Spleen (tissue), 11 donors: ENCODE data around the gene CELA2B. TPM values are rescaled to one million over a fixed set of nuclear protein-coding genes. Genes with fewer than 3 reads are reported as not detected.
A peak's percentile ranks its signal among the peaks of the same experiment; 100 is the strongest.
"Not testable (repeated sequence)": the region's sequence is repeated elsewhere in the genome, so short reads cannot be mapped to it uniquely, and the experiment has no call there.

ENCODE experiments used
- DNase-seq: peaks from one replicate; pipeline ENCODE4 v3.0.0-alpha.2; 2020
- H3K27ac ChIP-seq, 8 donors: fragments of 200-600 bp; sonication (generic) in 7 of 8; 1 replicate in 4 of 8; 2 replicates in 4 of 8; pipeline versions ENCODE4 v1.5.0 to v1.8.0; 2016 to 2021; ENCODE audit warnings: inconsistent platforms in 4 of 8, mild to moderate bottlenecking in 4 of 8, moderate library complexity in 1 of 8
- H3K27me3 ChIP-seq, 7 donors: fragments of 200-600 bp; sonication (generic) in 6 of 7; replicated peaks in 1 of 7; 1 replicate in 4 of 7; 2 replicates in 3 of 7; pipeline versions ENCODE4 v1.5.0 to v1.8.0; 2016 to 2021; ENCODE audit warnings: inconsistent platforms in 3 of 7, mild to moderate bottlenecking in 1 of 7
- H3K36me3 ChIP-seq, 6 donors: fragments of 200-600 bp; sonication (generic) in 5 of 6; 1 replicate in 4 of 6; 2 replicates in 2 of 6; pipeline versions ENCODE4 v1.5.0 to v1.8.0; 2016 to 2021; ENCODE audit warnings: inconsistent platforms in 2 of 6
- H3K4me1 ChIP-seq, 6 donors: fragments of 200-600 bp; sonication (generic) in 5 of 6; 1 replicate in 3 of 6; 2 replicates in 3 of 6; pipeline versions ENCODE4 v1.5.0 to v1.8.0; 2016 to 2021; ENCODE audit warnings: inconsistent platforms in 3 of 6
- H3K4me3 ChIP-seq, 8 donors: fragments of 200-600 bp; sonication (generic) in 7 of 8; 1 replicate in 4 of 8; 2 replicates in 4 of 8; pipeline versions ENCODE4 v1.5.0 to v1.8.0; 2016 to 2021; ENCODE audit warnings: inconsistent platforms in 4 of 8, mild to moderate bottlenecking in 4 of 8, moderate library complexity in 2 of 8
- H3K9me3 ChIP-seq, 8 donors: fragments of 200-600 bp; sonication (generic) in 7 of 8; 1 replicate in 4 of 8; 2 replicates in 4 of 8; pipeline versions ENCODE4 v1.5.0 to v1.8.0; 2016 to 2021; ENCODE audit warnings: inconsistent platforms in 4 of 8
- POLR2A ChIP-seq, 3 donors: fragments of 450-650 bp; IDR thresholded peaks; one replicate each; pipeline ENCODE4 v1.5.1; 2017; ENCODE audit warnings: antibody characterized with exemption in 3 of 3, mild to moderate bottlenecking in 1 of 3
- POLR2AphosphoS5 ChIP-seq, 3 donors: sonication (generic); formaldehyde crosslinking; IDR thresholded peaks; one replicate each; pipeline ENCODE4 v1.5.1; 2017; ENCODE audit warnings: antibody characterized with exemption in 3 of 3
- WGBS, 5 donors: extraction: QIAGEN DNeasy Blood & Tissue Kit in 3 of 5; methylation state at CpG; one replicate each; pipeline versions ENCODE4 v1.1.5 to v1.1.7; 2013 to 2018; 5-methylcytosine and 5-hydroxymethylcytosine counted together
- intact Hi-C: fragments of 100-400 bp; cut with DNase I; formaldehyde crosslinking; loops from one replicate; pipeline ENCODE4 v1.15.0; 2023; ENCODE audit warnings: low total_unique reads
- polyA plus RNA-seq, 3 donors: library from polyadenylated mRNA; stranded (reverse); fragments of 200-250 nt; gene quantifications; one replicate each; pipeline ENCODE4 v1.2.1, GENCODE V29; 2013
- total RNA-seq, 7 donors: library from RNA; depleted of rRNA in 3 of 7; stranded (reverse); fragments of >200 nt in 3 of 7; fragmentation: NEBNext Ultra II Directional in 4 of 7; extraction: Animal tissue kit (Norgen Biotek cat#: 25700) in 4 of 7; gene quantifications; one replicate each; pipeline versions ENCODE4 v1.1.0 to v1.2.1, GENCODE V29; 2016 to 2021
- TF ChIP-seq, protein P1 (sequence below), 11 experiments: fragments of 200-600 bp in 7 of 11; fragments of 450-650 bp in 4 of 11; sonication (generic) in 4 of 11; IDR thresholded peaks in 8 of 11; conservative IDR thresholded peaks in 3 of 11; 1 replicate in 7 of 11; 2 replicates in 4 of 11; pipeline versions ENCODE4 v1.4.0 to v1.8.0; 2016 to 2021; ENCODE audit warnings: antibody characterized with exemption in 11 of 11, inconsistent platforms in 4 of 11, mild to moderate bottlenecking in 1 of 11
- donor health status: healthy with polysubstance abuse.
- donor health status: DM: no; HTN: no; CAD: no; lungs with moderate emphysema.
- donor health status: DM: no; HTN: no; CAD: no.
- donor health status: Bipolar disorder and iron deficiency.
- donor health status: healthy.
- donor health status: DM: no; HTN: no; CAD: no.
- donor health status: DM: yes; HTN: yes; CAD: no.

Gene CELA2B
- total and polyA plus RNA-seq, 10 donors, result 0.14 TPM; not detected in 9

- H3K27ac ChIP-seq, result no peak overlapping the region
- intact Hi-C loops, result no loop called here
Observed at GRCh38 chr1:15432324-15432723, 43.6 kb upstream of the CELA2B start.

DNA sequence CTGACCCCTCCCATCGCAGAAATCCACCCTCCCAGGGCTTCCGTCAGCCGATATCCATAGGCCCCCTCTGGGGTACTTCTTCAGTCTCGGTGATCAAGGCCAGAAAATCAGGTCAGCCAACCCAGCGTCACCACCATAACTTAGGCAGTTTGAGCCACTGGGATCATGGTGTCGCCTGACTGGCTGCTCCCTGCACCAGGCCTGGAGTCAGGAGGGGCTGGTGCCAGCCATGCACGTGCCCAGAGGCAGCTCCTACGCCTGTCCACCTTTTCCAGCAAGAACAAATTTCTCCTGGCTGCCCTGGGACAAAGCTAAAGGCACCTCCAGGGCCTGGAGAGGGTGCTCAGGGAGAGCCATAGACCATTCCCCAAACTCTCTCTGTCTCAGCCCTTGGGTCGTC is 42.4 kb upstream of the CELA2B start:
- Histone ChIP-seq H3K36me3 (peaks cover 0 to 38% (median 20%) of the 10 kb centered on the region in 6 donors), H3K27ac (no peak overlapping the region), H3K4me3 (no peak overlapping the region), H3K4me1 (peaks cover 0 to 54% (median 13%) of the 10 kb centered on the region in 6 donors), H3K9me3 (no peaks in the 10 kb centered on the region), H3K27me3 (no peaks in the 10 kb centered on the region)
- no peak for DNase-seq
- TF ChIP-seq, protein P1, sequence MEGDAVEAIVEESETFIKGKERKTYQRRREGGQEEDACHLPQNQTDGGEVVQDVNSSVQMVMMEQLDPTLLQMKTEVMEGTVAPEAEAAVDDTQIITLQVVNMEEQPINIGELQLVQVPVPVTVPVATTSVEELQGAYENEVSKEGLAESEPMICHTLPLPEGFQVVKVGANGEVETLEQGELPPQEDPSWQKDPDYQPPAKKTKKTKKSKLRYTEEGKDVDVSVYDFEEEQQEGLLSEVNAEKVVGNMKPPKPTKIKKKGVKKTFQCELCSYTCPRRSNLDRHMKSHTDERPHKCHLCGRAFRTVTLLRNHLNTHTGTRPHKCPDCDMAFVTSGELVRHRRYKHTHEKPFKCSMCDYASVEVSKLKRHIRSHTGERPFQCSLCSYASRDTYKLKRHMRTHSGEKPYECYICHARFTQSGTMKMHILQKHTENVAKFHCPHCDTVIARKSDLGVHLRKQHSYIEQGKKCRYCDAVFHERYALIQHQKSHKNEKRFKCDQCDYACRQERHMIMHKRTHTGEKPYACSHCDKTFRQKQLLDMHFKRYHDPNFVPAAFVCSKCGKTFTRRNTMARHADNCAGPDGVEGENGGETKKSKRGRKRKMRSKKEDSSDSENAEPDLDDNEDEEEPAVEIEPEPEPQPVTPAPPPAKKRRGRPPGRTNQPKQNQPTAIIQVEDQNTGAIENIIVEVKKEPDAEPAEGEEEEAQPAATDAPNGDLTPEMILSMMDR (IDR thresholded peaks at IDR 0.05 in 8 of 11, conservative IDR thresholded peaks at IDR 0.05 in 3 of 11), result no peak
- TF ChIP-seq POLR2AphosphoS5 (IDR thresholded peaks at IDR 0.05), result peak; percentile 43 to 77 (median 45)
- intact Hi-C loops, result no loop called here
- 87 to 95% (median 90%) methylated on average over 9 of the region's 9 CpGs for WGBS, 5 donors

More at GRCh38 chr1:15432324-15432723, 43.6 kb upstream of the CELA2B start:
- no peaks in the 10 kb centered on the region for H3K27me3 ChIP-seq
- 76 to 89% (median 82%) methylated on average over 9 of the region's 9 CpGs for WGBS, 5 donors
- TF ChIP-seq POLR2AphosphoS5 (IDR thresholded peaks at IDR 0.05) (peak in 2 of 3 donors; percentile 14 to 65), POLR2A (IDR thresholded peaks at IDR 0.05) (no peak)
- H3K36me3 ChIP-seq, result peaks cover 0 to 50% (median 32%) of the 10 kb centered on the region in 6 donors
- H3K4me3 ChIP-seq, result no peak overlapping the region
- DNase-seq, result no peak
- H3K4me1 ChIP-seq, result peaks cover 2 to 65% (median 19%) of the 10 kb centered on the region in 6 donors
- no peaks in the 10 kb centered on the region for H3K9me3 ChIP-seq

GRCh38 chr1:15434739-15435138 is 41.2 kb upstream of the CELA2B start:
- H3K9me3 ChIP-seq, DNase-seq, intact Hi-C loops, H3K27me3 ChIP-seq, H3K4me3 ChIP-seq: not testable (repeated sequence)
- Histone ChIP-seq H3K36me3 (peaks cover 0 to 26% (median 7%) of the 10 kb centered on the region in 6 donors), H3K4me1 (peaks cover 0 to 42% (median 11%) of the 10 kb centered on the region in 6 donors), H3K27ac (peak overlapping the region in 2 of 8 donors; percentile 55 to 57)
- TF ChIP-seq POLR2AphosphoS5 (IDR thresholded peaks at IDR 0.05), result peak in 2 of 3 donors; percentile 11 to 29
- 28 to 59% (median 48%) methylated on average over 8 of the region's 8 CpGs for WGBS, 5 donors

GRCh38 chr1:15435239-15436077 is 40.4 kb upstream of the CELA2B start:
- 90 to 96% (median 94%) methylated on average over 17 of the region's 17 CpGs for WGBS, 5 donors
- peaks cover 0 to 35% (median 11%) of the 10 kb centered on the region in 6 donors for H3K4me1 ChIP-seq
- TF ChIP-seq POLR2A (IDR thresholded peaks at IDR 0.05), result no peak
- no peak for TF ChIP-seq POLR2AphosphoS5 (IDR thresholded peaks at IDR 0.05)
- TF ChIP-seq, protein P1 (IDR thresholded peaks at IDR 0.05 in 8 of 11, conservative IDR thresholded peaks at IDR 0.05 in 3 of 11), result no peak
- H3K36me3 ChIP-seq, result peaks cover 0 to 19% (median 5%) of the 10 kb centered on the region in 6 donors
- H3K9me3 ChIP-seq, result no peaks in the 10 kb centered on the region
- no peak for DNase-seq
- no peaks in the 10 kb centered on the region for H3K27me3 ChIP-seq
- H3K27ac ChIP-seq, result peak overlapping the region in 2 of 8 donors; percentile 55 to 57
- intact Hi-C loops, result no loop called here
- no peak overlapping the region for H3K4me3 ChIP-seq

DNA sequence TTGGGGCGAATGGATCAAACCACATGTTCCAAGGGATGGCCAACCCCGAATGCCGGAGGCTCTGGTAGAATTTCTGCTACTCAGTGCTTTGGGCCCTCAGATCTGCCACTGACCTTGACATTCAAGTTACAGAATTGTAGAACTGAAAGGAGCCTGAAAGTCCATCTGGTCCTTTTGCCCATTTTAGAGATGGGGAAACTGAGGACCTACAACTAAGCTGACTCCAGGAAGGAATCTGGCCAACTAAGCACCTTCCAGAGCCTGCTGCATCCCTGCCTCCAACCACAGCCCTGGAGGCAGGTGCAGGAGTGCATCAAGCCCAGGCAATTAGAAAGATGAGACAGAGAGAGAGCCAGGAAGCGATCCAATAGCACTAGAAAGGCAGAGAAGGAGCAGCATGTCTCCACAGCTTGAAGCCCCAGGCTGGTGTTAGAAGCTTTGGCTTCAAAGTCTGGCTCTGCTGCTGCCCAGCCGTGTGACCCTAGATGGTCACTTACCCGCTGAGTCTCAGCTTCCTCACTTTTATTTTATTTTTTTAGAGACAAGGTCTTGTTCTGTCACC is 38.9 kb upstream of the CELA2B start:
- H3K4me3 ChIP-seq, result no peak overlapping the region
- 91 to 96% (median 93%) methylated on average over 6 of the region's 6 CpGs for WGBS, 5 donors
- DNase-seq, result no peak
- TF ChIP-seq POLR2A (IDR thresholded peaks at IDR 0.05) (no peak), POLR2AphosphoS5 (IDR thresholded peaks at IDR 0.05) (no peak)
- TF ChIP-seq, protein P1 (IDR thresholded peaks at IDR 0.05 in 8 of 11, conservative IDR thresholded peaks at IDR 0.05 in 3 of 11), result no peak
- no peak overlapping the region for H3K27ac ChIP-seq
- peaks cover 0 to 3% (median 0%) of the 10 kb centered on the region in 6 donors for H3K36me3 ChIP-seq
- peaks cover 0 to 20% (median 0%) of the 10 kb centered on the region in 6 donors for H3K4me1 ChIP-seq
- H3K27me3 ChIP-seq, result no peaks in the 10 kb centered on the region
- H3K9me3 ChIP-seq, result no peaks in the 10 kb centered on the region
- intact Hi-C loops, result no loop called here
